ENCODE measurements around the gene TSPAN15.

GRCh38 chr10:69458430-69459100, 7.3 kb downstream of the TSPAN15 start:
- TF ChIP-seq CTCF (IDR thresholded peaks at IDR 0.05) (no peak), POLR2A (IDR thresholded peaks at IDR 0.05) (no peak)

Data from right lobe of liver (tissue), 4 donors.